Lung microvascular endothelial cell (primary cell): ENCODE measurements around the gene SEMA4G. TPM values are rescaled to one million over a fixed set of nuclear protein-coding genes. Genes with fewer than 3 reads are reported as not detected.

Source experiments
- DNase-seq, 2 donors: peaks; one replicate each; pipeline versions ENCODE4 v3.0.0 to v3.0.0-alpha.2; 2010; ENCODE audit warnings: low read depth in 2 of 2
- total RNA-seq: library from RNA; depleted of rRNA; stranded (reverse); fragments of >200 nt; gene quantifications from 2 replicates; pipeline ENCODE4 v1.2.1, GENCODE V29; 2014

The SEMA4G gene
- total RNA-seq, 1 donor from 2014 or later, result 0.99 TPM

- no peak for DNase-seq
These were observed 18.4 kb downstream of the SEMA4G start for GRCh38 chr10:100987685-100988049.

GRCh38 chr10:100988166-100988565 is 18.9 kb downstream of the SEMA4G start:
- no peak for DNase-seq

- DNase-seq, result no peak
These were observed 19.8 kb downstream of the SEMA4G start for GRCh38 chr10:100989088-100989487.

- peak; percentile 42 to 66 for DNase-seq
These were observed 24.8 kb downstream of the SEMA4G start for GRCh38 chr10:100993986-100994708.

GRCh38 chr10:100995181-100995580 is 25.9 kb downstream of the SEMA4G start:
- DNase-seq, result no peak

- DNase-seq, result no peak
These were observed 27.5 kb downstream of the SEMA4G start for GRCh38 chr10:100996678-100997359.

- DNase-seq, result peak; percentile 68 to 77
These were observed 28.3 kb downstream of the SEMA4G start for GRCh38 chr10:100997360-100998182.

- peak; percentile 64 to 74 for DNase-seq
These were observed 29.1 kb downstream of the SEMA4G start for GRCh38 chr10:100998183-100998990.

GRCh38 chr10:100998991-100999741 is 29.9 kb downstream of the SEMA4G start:
- DNase-seq, result peak; percentile 80 to 87

- DNase-seq, result no peak
These were observed 30.4 kb downstream of the SEMA4G start, which contains the start of gene LZTS2 for GRCh38 chr10:100999742-101000126. LZTS2 (plus strand) TSS chr10:100999808; CDS start chr10:101002539, 2,731 bp downstream.

- DNase-seq, result peak; percentile 31 to 34
These were observed 31.0 kb downstream of the SEMA4G start for GRCh38 chr10:101000127-101000914.

GRCh38 chr10:101000915-101001658 is 31.8 kb downstream of the SEMA4G start:
- peak; percentile 51 to 97 for DNase-seq

GRCh38 chr10:101001659-101002035 is 32.3 kb downstream of the SEMA4G start:
- no peak for DNase-seq

- DNase-seq, result no peak
These were observed 33.2 kb downstream of the SEMA4G start for GRCh38 chr10:101002456-101002855.

- DNase-seq, result no peak
These were observed 34.4 kb downstream of the SEMA4G start for GRCh38 chr10:101003639-101004206.

GRCh38 chr10:101005361-101005760 is 36.1 kb downstream of the SEMA4G start:
- DNase-seq, result no peak

- no peak for DNase-seq
These were observed 36.7 kb downstream of the SEMA4G start for GRCh38 chr10:101005869-101006567.

- no peak for DNase-seq
These were observed 37.3 kb downstream of the SEMA4G start for GRCh38 chr10:101006593-101007098.
